ENCODE data around the gene ARMC12.

DNA sequence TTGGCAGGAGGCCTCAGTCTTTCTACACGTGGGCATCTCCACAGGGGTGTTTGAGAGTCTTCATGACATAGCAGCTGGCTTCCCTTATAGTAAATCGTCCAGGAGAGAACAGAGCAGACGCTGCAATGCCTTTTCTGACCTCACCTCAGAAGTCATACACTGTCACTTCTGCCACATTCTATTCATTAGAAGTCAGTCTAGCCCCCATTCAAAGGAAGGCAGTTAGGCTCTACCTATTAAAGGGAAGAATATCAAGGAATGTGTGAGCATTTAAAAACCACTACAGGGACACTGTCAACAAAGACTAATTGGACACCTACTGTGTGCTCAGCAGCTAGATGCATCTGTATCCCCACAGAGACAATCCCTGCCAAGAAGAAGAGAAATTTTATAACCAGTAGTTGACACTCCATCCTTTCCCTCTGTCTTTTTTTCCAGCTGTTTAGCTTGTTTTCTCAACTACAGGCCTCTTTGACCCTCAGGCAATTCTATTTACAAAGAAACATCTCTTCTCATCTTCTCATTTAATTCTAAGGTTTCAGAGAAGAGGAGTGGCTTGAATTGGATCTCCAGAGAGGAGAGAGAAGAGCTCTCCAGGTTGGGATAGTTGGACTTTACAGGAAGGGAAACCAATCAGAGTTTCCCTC lies 18.6 kb downstream of the ARMC12 start:
- no peak for TF ChIP-seq KDM1A (IDR thresholded peaks at IDR 0.05; ENCODE audit: borderline replicate concordance)
- no peak for TF ChIP-seq HDAC6 (IDR thresholded peaks at IDR 0.05; ENCODE audit: unreplicated experiment)
- no peak for TF ChIP-seq HDGF (IDR thresholded peaks at IDR 0.05)
- TF ChIP-seq, protein P1, sequence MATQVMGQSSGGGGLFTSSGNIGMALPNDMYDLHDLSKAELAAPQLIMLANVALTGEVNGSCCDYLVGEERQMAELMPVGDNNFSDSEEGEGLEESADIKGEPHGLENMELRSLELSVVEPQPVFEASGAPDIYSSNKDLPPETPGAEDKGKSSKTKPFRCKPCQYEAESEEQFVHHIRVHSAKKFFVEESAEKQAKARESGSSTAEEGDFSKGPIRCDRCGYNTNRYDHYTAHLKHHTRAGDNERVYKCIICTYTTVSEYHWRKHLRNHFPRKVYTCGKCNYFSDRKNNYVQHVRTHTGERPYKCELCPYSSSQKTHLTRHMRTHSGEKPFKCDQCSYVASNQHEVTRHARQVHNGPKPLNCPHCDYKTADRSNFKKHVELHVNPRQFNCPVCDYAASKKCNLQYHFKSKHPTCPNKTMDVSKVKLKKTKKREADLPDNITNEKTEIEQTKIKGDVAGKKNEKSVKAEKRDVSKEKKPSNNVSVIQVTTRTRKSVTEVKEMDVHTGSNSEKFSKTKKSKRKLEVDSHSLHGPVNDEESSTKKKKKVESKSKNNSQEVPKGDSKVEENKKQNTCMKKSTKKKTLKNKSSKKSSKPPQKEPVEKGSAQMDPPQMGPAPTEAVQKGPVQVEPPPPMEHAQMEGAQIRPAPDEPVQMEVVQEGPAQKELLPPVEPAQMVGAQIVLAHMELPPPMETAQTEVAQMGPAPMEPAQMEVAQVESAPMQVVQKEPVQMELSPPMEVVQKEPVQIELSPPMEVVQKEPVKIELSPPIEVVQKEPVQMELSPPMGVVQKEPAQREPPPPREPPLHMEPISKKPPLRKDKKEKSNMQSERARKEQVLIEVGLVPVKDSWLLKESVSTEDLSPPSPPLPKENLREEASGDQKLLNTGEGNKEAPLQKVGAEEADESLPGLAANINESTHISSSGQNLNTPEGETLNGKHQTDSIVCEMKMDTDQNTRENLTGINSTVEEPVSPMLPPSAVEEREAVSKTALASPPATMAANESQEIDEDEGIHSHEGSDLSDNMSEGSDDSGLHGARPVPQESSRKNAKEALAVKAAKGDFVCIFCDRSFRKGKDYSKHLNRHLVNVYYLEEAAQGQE (IDR thresholded peaks at IDR 0.05; ENCODE audit: low read depth, low read length) = no peak
- no peak for TF ChIP-seq EZH2 (IDR thresholded peaks at IDR 0.05; ENCODE audit: borderline replicate concordance, control insufficient read depth, low read depth, low read length)
- TF ChIP-seq CHD2 (IDR thresholded peaks at IDR 0.05; ENCODE audit: borderline replicate concordance, low read depth, low read length) = no peak
- TF ChIP-seq ZNF384 (IDR thresholded peaks at IDR 0.05; ENCODE audit: borderline replicate concordance, low read depth, low read length) = no peak
- no peak for TF ChIP-seq BMI1 (IDR thresholded peaks at IDR 0.05; ENCODE audit: borderline replicate concordance)
- no peak for TF ChIP-seq TCF7 (IDR thresholded peaks at IDR 0.05; ENCODE audit: borderline replicate concordance)
- no peak for TF ChIP-seq CEBPB (IDR thresholded peaks at IDR 0.05; ENCODE audit: borderline replicate concordance in 1 of 2, low read depth in 2 of 2, low read length in 2 of 2)
- no peak for TF ChIP-seq POLR2A (IDR thresholded peaks at IDR 0.05; ENCODE audit: low read depth, low read length)
- TF ChIP-seq, protein P2, sequence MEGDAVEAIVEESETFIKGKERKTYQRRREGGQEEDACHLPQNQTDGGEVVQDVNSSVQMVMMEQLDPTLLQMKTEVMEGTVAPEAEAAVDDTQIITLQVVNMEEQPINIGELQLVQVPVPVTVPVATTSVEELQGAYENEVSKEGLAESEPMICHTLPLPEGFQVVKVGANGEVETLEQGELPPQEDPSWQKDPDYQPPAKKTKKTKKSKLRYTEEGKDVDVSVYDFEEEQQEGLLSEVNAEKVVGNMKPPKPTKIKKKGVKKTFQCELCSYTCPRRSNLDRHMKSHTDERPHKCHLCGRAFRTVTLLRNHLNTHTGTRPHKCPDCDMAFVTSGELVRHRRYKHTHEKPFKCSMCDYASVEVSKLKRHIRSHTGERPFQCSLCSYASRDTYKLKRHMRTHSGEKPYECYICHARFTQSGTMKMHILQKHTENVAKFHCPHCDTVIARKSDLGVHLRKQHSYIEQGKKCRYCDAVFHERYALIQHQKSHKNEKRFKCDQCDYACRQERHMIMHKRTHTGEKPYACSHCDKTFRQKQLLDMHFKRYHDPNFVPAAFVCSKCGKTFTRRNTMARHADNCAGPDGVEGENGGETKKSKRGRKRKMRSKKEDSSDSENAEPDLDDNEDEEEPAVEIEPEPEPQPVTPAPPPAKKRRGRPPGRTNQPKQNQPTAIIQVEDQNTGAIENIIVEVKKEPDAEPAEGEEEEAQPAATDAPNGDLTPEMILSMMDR (IDR thresholded peaks at IDR 0.05 in 2 of 3, conservative IDR thresholded peaks at IDR 0.05 in 1 of 3; ENCODE audit: control insufficient read depth in 2 of 3, extremely low read depth in 1 of 3, insufficient read depth in 1 of 3, low read depth in 3 of 3, low read length in 3 of 3) = no peak

Data from GM12878 (cell line).